Heart left ventricle (tissue), 16 donors: ENCODE data around the gene KANK3. TPM values are rescaled to one million over a fixed set of nuclear protein-coding genes. Genes with fewer than 3 reads are reported as not detected.
"Not testable (repeated sequence)": the region's sequence is repeated elsewhere in the genome, so short reads cannot be mapped to it uniquely, and the experiment has no call there.

ENCODE experiments used
- ATAC-seq, 4 donors: fragments of 200-7000 bp; cut with Tn5 transposase; one replicate each; pipeline ENCODE4 v1.9.1; 2020 to 2022; ENCODE audit warnings: moderate library complexity in 4 of 4, mild to moderate bottlenecking in 3 of 4, moderate number of reproducible peaks in 1 of 4
- DNase-seq, 5 donors: peaks; one replicate each; pipeline ENCODE4 v3.0.0-alpha.2; 2020
- H3K27ac ChIP-seq, 12 donors: fragments of 200-600 bp; sonication (generic) in 4 of 12; one replicate each; pipeline versions ENCODE4 v1.5.0 to v1.8.0; 2016 to 2022; ENCODE audit warnings: mild to moderate bottlenecking in 2 of 12
- H3K27me3 ChIP-seq, 9 donors: fragments of 200-600 bp; sonication (generic) in 2 of 9; one replicate each; pipeline versions ENCODE4 v1.5.1 to v1.8.0; 2016 to 2022; ENCODE audit warnings: mild to moderate bottlenecking in 3 of 9
- H3K36me3 ChIP-seq, 9 donors: fragments of 200-600 bp; sonication (generic) in 2 of 9; one replicate each; pipeline versions ENCODE4 v1.5.0 to v1.8.0; 2018 to 2022; ENCODE audit warnings: mild to moderate bottlenecking in 2 of 9
- H3K4me1 ChIP-seq, 12 donors: fragments of 200-600 bp; sonication (generic) in 4 of 12; one replicate each; pipeline versions ENCODE4 v1.5.0 to v1.8.0; 2016 to 2022; ENCODE audit warnings: mild to moderate bottlenecking in 3 of 12
- H3K4me3 ChIP-seq, 12 donors: fragments of 200-600 bp; sonication (generic) in 4 of 12; one replicate each; pipeline versions ENCODE4 v1.5.0 to v1.8.0; 2017 to 2022; ENCODE audit warnings: mild to moderate bottlenecking in 9 of 12, moderate library complexity in 4 of 12
- H3K9me3 ChIP-seq, 12 donors: fragments of 200-600 bp; sonication (generic) in 4 of 12; one replicate each; pipeline versions ENCODE4 v1.5.0 to v1.8.0; 2016 to 2022; ENCODE audit warnings: mild to moderate bottlenecking in 1 of 12
- POLR2A ChIP-seq, 2 donors: fragments of 450-650 bp; IDR thresholded peaks; one replicate each; pipeline ENCODE4 v1.6.1; 2017; ENCODE audit warnings: antibody characterized with exemption in 2 of 2, mild to moderate bottlenecking in 2 of 2, moderate library complexity in 2 of 2
- WGBS, 4 donors: extraction: QIAGEN DNeasy Blood & Tissue Kit in 2 of 4; methylation state at CpG; one replicate each; pipeline versions ENCODE4 v1.1.5 to v1.1.7; 2013 to 2018; 5-methylcytosine and 5-hydroxymethylcytosine counted together
- intact Hi-C, 10 donors: fragments of 100-400 bp; cut with DNase I; formaldehyde crosslinking; loops; one replicate each; pipeline versions ENCODE4 v1.11.1 to v1.14.2; 2022
- polyA plus RNA-seq, 2 donors: library from polyadenylated mRNA; stranded (reverse); fragments of 200-250 nt; gene quantifications; one replicate each; pipeline ENCODE4 v1.2.3, GENCODE V29; 2013
- total RNA-seq, 9 donors: library from RNA; depleted of rRNA in 2 of 9; stranded (reverse); fragments of >200 nt in 2 of 9; fragmentation: NEBNext Ultra II Directional in 3 of 9; extraction: Animal tissue kit (Norgen Biotek cat#: 25700) in 3 of 9; gene quantifications; one replicate each; pipeline versions ENCODE4 v1.1.0 to v1.2.4, GENCODE V29; 2016 to 2023
- TF ChIP-seq, protein P1 (sequence below), 12 donors: fragments of 200-600 bp; sonication (generic) in 4 of 12; IDR thresholded peaks; one replicate each; pipeline versions ENCODE4 v1.5.0 to v1.8.0; 2018 to 2022; ENCODE audit warnings: antibody characterized with exemption in 12 of 12, mild to moderate bottlenecking in 5 of 12
- donor health status: ischemic (EF 13 %, LVEDD 7.1; RV severe dilation, severe dysfunction).
- donor health status: healthy with polysubstance abuse.
- donor health status: DM: no; HTN: yes; CAD: no.
- donor health status: DM: no; HTN: no; CAD: no.
- donor health status: ischemic (EF 25% LVEDD 6.9; RV normal size, moderate dysfunction).
- donor health status: ischemic (EF 25% LVEDD 5.7; RV mildly dilated, moderate dysfunction).
- donor health status: healthy.
- donor health status: DM: yes; HTN: yes; CAD: no.
- donor health status: ischemic (EF 35%, LVEDD 5.7; RV mildly dilated, moderate dysfunction).
- donor health status: nonischemic (EF 11% LVEDD 7.7; RV severe dilation, severe dysfunction).
- donor health status: DM: yes; HTN: yes; CAD: no.
- donor health status: PGD.
- donor health status: ischemic (EF 29% LVEDD 5.4; RV normal size, mild dysfunction).
- donor health status: nonischemic (EF 23%, LVEDD 6.1; RV moderate dilation, normal function).

KANK3 gene
- total and polyA plus RNA-seq, 11 donors = 12.3 to 33.6 (median 16.9) TPM

DNA sequence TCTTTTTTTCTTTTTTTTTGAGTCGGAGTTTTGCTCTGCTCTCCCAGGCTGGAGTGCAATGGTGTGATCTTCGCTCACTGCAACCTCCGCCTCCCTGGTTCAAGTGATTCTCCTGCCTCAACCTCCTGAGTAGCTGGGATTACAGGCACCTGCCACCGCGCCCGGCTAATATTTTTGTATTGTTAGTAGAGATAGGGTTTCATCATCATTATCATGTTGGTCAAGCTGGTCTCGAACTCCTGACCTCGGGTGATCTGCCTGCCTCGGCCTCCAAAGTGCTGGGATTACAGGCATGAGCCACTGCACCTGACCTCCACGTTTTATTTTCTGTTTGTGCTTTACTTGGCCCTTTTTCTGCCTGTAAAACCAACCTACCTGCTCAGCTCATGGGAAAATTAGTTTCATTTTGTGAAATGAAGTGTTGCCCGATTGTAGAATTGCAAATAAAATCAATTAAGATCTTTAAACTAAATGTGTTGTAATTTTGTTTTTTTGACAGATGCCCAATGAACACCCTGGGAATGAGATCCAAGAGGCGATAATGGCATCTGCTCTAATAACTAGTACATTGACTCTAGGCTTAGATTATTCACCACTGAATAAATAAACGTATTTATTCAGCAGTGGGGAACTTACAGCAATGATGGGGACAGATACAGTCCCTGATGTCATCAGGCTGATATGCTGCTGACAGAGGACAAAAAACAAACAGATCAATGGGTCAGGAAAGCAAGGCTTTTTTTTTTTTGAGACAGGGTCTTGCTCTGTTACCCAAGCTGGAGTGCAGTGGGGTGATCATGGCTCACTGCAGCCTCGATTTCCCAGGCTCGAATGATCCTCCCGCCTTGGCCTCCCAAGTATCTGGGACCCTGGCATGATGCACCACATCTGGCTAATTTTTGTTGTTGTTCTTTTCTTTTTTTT lies 44.9 kb upstream of the KANK3 start:
- 92 to 93% (median 93%) methylated on average over 16 of the region's 16 CpGs for WGBS, 4 donors
- Histone ChIP-seq H3K4me1 (peaks cover 1 to 43% (median 25%) of the 10 kb centered on the region in 12 donors), H3K36me3 (peaks cover 0 to 3% (median 0%) of the 10 kb centered on the region in 9 donors), H3K27ac (peak overlapping the region in 2 of 12 donors; percentile 32 to 100), H3K27me3 (no peaks in the 10 kb centered on the region), H3K9me3 (no peaks in the 10 kb centered on the region), H3K4me3 (no peak overlapping the region)
- TF ChIP-seq, protein P1, sequence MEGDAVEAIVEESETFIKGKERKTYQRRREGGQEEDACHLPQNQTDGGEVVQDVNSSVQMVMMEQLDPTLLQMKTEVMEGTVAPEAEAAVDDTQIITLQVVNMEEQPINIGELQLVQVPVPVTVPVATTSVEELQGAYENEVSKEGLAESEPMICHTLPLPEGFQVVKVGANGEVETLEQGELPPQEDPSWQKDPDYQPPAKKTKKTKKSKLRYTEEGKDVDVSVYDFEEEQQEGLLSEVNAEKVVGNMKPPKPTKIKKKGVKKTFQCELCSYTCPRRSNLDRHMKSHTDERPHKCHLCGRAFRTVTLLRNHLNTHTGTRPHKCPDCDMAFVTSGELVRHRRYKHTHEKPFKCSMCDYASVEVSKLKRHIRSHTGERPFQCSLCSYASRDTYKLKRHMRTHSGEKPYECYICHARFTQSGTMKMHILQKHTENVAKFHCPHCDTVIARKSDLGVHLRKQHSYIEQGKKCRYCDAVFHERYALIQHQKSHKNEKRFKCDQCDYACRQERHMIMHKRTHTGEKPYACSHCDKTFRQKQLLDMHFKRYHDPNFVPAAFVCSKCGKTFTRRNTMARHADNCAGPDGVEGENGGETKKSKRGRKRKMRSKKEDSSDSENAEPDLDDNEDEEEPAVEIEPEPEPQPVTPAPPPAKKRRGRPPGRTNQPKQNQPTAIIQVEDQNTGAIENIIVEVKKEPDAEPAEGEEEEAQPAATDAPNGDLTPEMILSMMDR (IDR thresholded peaks at IDR 0.05) = no peak
- intact Hi-C loops = loop anchor here in 1 of 10 donors (2.0 kb wide), 1 partner anchor 21 kb away; no protein-coding TSS in a partner anchor
- DNase-seq (no peak), ATAC-seq (no peak)

DNA sequence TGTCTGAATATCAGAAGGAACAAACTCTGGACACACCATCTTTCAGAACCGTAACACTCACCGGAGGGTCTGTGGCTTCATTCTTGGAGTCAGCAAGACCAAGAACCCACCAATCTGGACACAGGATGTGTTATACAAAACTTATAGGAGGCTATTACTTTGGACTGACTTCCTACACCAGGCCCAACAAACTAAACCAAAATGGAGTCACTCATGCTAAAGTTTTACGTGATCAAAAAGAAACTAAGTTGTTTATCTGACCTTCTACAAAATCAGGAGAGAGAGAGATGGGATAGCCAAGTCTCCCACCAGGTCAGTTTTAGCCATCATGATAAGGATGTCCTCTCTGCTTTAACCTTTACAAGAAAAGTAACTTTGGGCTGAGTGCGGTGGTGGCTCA lies 43.9 kb upstream of the KANK3 start:
- Histone ChIP-seq H3K27ac (no peak overlapping the region), H3K36me3 (peaks cover 0 to 3% (median 0%) of the 10 kb centered on the region in 9 donors), H3K4me1 (peaks cover 0 to 33% (median 17%) of the 10 kb centered on the region in 12 donors), H3K27me3 (no peaks in the 10 kb centered on the region), H3K4me3 (no peak overlapping the region), H3K9me3 (no peaks in the 10 kb centered on the region)
- DNase-seq (no peak), ATAC-seq (no peak)
- TF ChIP-seq POLR2A (IDR thresholded peaks at IDR 0.05) = no peak
- TF ChIP-seq, protein P1 (IDR thresholded peaks at IDR 0.05) = no peak
- 72 to 100% (median 87%) methylated on average over 4 of the region's 4 CpGs for WGBS, 4 donors
- intact Hi-C loops = no loop called here

DNA sequence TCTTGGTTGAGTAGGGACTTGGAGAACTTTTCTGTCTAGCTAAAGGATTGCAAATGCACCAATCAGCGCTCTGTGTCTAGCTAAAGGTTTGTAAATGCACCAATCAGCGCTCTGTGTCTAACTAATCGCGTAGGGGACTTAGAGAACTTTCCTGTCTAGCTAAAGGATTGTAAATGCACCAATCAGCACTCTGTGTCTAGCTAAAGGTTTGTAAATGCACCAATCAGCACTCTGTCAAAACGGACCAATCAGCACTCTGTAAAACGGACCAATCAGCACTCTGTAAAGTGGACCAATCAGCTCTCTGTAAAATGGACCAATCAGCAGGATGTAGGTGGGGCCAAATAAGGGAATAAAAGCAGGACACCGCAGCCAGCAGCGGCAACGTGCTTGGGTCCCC lies 43.4 kb upstream of the KANK3 start:
- H3K27ac ChIP-seq, intact Hi-C loops, H3K36me3 ChIP-seq, DNase-seq, ATAC-seq, H3K4me3 ChIP-seq, H3K9me3 ChIP-seq, H3K27me3 ChIP-seq: not testable (repeated sequence)
- 80 to 95% (median 89%) methylated on average over 9 of the region's 9 CpGs for WGBS, 4 donors
- peaks cover 0 to 27% (median 11%) of the 10 kb centered on the region in 12 donors for H3K4me1 ChIP-seq

DNA sequence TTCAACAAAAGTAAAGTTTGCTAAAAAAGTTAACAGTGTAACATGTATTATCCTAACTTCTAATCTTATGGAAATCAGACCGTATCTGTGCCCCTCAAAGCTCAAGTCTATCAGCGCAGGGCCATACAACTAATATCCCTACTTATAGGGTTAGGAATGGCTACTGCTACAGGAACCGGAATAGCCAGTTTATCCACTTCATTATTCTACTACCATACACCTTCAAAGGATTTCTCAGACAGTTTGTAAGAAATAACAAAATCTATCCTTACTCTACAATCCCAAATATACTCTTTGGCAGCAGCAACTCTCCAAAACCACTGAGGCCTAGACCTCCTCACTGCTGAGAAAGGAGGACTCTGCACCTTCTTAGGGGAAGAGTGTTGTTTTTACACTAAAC lies 42.5 kb upstream of the KANK3 start:
- H3K27ac ChIP-seq, ATAC-seq: not testable (repeated sequence)
- 89 to 92% (median 90%) methylated on average over 3 of the region's 3 CpGs for WGBS, 4 donors

DNA sequence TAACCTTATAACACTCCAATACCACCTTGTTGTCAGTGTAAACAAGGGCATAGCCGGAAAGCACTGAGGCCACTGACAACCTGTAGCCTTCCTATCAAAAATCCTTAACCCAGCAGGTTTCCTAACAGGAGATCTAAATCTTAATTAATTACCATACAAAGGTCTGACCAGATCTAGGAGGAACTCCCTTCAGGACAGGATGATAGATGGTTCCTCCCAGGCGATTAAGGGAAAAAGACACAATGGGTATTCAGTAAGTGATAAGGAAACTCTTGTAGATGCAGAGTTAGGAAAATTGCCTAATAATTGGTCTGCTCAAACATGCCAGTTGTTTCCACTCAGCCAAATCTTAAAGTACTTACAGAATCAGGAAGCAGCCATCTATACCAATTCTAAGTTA lies 42.0 kb upstream of the KANK3 start:
- H3K36me3 ChIP-seq, DNase-seq, H3K27me3 ChIP-seq, intact Hi-C loops, H3K4me3 ChIP-seq, ATAC-seq, H3K9me3 ChIP-seq: not testable (repeated sequence)
- 55 to 81% (median 70%) methylated on average over 2 of the region's 2 CpGs for WGBS, 4 donors
- peaks cover 0 to 21% (median 5%) of the 10 kb centered on the region in 12 donors for H3K4me1 ChIP-seq
- H3K27ac ChIP-seq = peak overlapping the region in 1 of 12 donors; percentile 9

More for the DNA sequence above, 42.5 kb upstream of the KANK3 start:
- DNase-seq, H3K9me3 ChIP-seq, H3K4me3 ChIP-seq, H3K27me3 ChIP-seq, intact Hi-C loops, H3K36me3 ChIP-seq: not testable (repeated sequence)
- peaks cover 0 to 21% (median 5%) of the 10 kb centered on the region in 12 donors for H3K4me1 ChIP-seq

DNA sequence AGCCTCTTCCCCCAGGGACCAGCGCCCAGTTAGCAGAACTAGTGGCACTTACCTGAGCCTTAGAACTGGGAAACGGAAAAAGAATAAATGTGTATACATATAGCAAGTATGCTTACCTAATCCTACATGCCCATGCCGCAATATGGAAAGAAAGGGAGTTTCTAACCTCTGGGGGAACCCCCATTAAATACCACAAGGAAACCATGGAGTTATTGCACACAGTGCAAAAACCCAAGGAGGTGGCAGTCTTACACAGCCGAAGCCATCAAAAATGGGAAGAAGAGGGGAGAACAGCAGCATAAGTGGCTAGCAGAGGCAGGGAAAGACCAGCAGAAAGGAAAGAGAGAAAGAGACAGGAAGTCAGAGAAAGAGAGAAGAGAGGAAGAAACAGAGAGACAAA lies 41.5 kb upstream of the KANK3 start:
- DNase-seq, intact Hi-C loops, H3K27me3 ChIP-seq, ATAC-seq, H3K36me3 ChIP-seq, H3K4me3 ChIP-seq, H3K9me3 ChIP-seq: not testable (repeated sequence)
- H3K27ac ChIP-seq = peak overlapping the region in 1 of 12 donors; percentile 9
- WGBS, 4 donors = 82 to 94% (median 91%) methylated on average over 4 of the region's 4 CpGs
- H3K4me1 ChIP-seq = peaks cover 0 to 21% (median 4%) of the 10 kb centered on the region in 12 donors

DNA sequence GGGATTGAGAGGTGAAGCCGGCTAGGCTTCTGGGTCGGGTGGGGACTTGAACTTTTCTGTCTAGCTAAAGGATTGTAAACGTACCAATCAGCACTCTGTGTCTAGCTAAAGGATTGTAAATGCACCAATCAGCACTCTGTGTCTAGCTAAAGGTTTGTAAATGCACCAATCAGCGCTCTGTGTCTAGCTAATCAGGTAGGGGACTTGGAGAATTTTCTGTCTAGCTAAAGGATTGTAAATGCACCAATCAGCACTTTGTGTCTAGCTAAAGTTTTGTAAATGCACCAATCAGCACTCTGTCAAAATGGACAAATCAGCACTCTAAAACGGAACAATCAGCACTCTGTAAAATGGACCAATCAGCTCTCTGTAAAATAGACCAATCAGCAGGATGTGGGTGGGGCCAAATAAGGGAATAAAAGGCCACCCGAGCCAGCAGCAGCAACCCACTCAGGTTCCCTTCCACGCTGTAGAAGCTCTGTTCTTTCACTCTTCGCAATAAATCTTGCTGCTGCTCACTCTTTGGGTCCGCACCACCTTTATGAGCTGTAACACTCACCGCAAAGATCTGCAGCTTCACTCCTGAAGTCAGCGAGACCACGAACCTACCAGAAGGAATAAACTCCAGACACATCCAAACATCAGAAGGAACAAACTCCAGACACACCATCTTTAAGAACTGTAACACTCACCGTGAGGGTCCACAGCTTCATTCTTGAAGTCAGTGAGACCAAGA lies 36.3 kb upstream of the KANK3 start:
- H3K27ac ChIP-seq, H3K4me3 ChIP-seq, intact Hi-C loops, H3K27me3 ChIP-seq, H3K9me3 ChIP-seq, ATAC-seq, H3K4me1 ChIP-seq: not testable (repeated sequence)
- peak in 1 of 5 donors; percentile 0 for DNase-seq
- peaks cover 0 to 16% (median 2%) of the 10 kb centered on the region in 9 donors for H3K36me3 ChIP-seq
- 95 to 97% (median 96%) methylated on average over 13 of the region's 13 CpGs for WGBS, 4 donors
